ENCODE results near the gene SNTG2.

DNA sequence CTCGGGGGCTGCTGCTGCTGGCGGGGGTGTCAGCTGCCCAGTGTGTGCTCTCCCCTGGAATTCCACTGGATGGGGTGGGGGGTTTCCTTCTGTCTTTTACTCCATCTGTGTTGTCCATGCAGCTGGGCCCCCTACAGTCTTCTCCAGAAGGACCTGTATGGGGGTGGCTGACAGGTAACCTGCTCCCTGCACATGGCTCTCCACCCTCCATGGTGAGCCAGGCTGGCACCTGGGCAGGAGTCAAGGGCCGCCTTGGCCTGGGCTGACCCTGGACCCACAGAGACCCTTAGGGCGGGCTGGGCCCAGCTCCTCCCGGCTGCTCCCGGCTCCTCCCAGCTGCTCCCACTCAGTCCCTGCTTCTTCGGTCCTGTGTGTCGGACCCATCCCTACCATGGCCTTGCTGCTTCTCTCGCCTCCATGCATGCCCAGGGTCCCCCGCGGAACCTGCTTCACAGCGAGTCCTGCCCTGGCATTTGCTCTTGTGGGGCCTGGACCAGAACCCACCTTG is 15.0 kb downstream of the SNTG2 start:
- TF ChIP-seq, protein P1, sequence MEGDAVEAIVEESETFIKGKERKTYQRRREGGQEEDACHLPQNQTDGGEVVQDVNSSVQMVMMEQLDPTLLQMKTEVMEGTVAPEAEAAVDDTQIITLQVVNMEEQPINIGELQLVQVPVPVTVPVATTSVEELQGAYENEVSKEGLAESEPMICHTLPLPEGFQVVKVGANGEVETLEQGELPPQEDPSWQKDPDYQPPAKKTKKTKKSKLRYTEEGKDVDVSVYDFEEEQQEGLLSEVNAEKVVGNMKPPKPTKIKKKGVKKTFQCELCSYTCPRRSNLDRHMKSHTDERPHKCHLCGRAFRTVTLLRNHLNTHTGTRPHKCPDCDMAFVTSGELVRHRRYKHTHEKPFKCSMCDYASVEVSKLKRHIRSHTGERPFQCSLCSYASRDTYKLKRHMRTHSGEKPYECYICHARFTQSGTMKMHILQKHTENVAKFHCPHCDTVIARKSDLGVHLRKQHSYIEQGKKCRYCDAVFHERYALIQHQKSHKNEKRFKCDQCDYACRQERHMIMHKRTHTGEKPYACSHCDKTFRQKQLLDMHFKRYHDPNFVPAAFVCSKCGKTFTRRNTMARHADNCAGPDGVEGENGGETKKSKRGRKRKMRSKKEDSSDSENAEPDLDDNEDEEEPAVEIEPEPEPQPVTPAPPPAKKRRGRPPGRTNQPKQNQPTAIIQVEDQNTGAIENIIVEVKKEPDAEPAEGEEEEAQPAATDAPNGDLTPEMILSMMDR (IDR thresholded peaks at IDR 0.05), result no peak
- TF ChIP-seq POLR2A (IDR thresholded peaks at IDR 0.05), result no peak

All from esophagus squamous epithelium (tissue), 4 donors.